ENCODE data around the gene ANGPT4. TPM values are rescaled to one million over a fixed set of nuclear protein-coding genes. Genes with fewer than 3 reads are reported as not detected.

Gene ANGPT4
- total and polyA plus RNA-seq, 2 of the 13 experiments (the other 11 are each of a cell fraction or from before 2014, with no cell fraction given): not detected

GRCh38 chr20:831956-832355, 84.2 kb downstream of the ANGPT4 start:
- intact Hi-C loops (cut with micrococcal nuclease; ENCODE audit: unreplicated experiment): loop anchor here (5.0 kb wide), 1 partner anchor 1130 kb away; no protein-coding TSS in a partner anchor
- in situ Hi-C loops (cut with HindIII; ENCODE audit: extremely low pct_ligation_motif_present, low pct_unique_long_range_greater_than_20kb): no loop called here
- Histone ChIP-seq H2AFZ (ENCODE audit: low read length) (no peak overlapping the region), H3K27me3 (ENCODE audit: control insufficient read depth in 1 of 2, insufficient read depth in 2 of 2, low read length in 2 of 2) (peaks cover 0 to 8% of the 10 kb centered on the region in 2 experiments; a peak in 3 of 5 replicates), H3K9ac (ENCODE audit: insufficient read depth, low read depth, low read length) (no peak overlapping the region), H3K9me3 (ENCODE audit: low read length) (no peaks in the 10 kb centered on the region), H3K79me2 (ENCODE audit: insufficient read depth, low read length) (no peaks in the 10 kb centered on the region), H4K20me1 (ENCODE audit: insufficient read depth, low read length) (no peaks in the 10 kb centered on the region), H3K4me1 (ENCODE audit: insufficient read depth, low read length) (peaks cover 15% of the 10 kb centered on the region), H3K4me3 (replicated peaks in 1 of 3; ENCODE audit: insufficient read depth in 1 of 3, low read depth in 2 of 3, low read length in 3 of 3) (no peak overlapping the region), H3K27ac (ENCODE audit: extremely low read length, insufficient read depth, low read length) (no peak overlapping the region), H3K36me3 (replicated peaks in 1 of 2; ENCODE audit: control insufficient read depth in 1 of 2, insufficient read depth in 2 of 2, low read length in 2 of 2) (no peaks in the 10 kb centered on the region), H3K4me2 (ENCODE audit: low read depth, low read length) (no peak overlapping the region)
- FAIRE-seq (no peak), DNase-seq (ENCODE audit: low spot score) (no peak), ATAC-seq (no peak)
- no TSS peak for BruUV-seq (replicated peaks)
- WGBS (ENCODE audit: low lambda C conversion rate): 84% methylated on average over 3 of the region's 3 CpGs
- CTCF ChIA-PET (ENCODE audit: low intra/inter-chr PET ratio, low total read pairs): no interaction called here
- POLR2A ChIA-PET: interaction anchor here (0.9 kb wide), 1 partner anchor 124 kb away, joined by 3 read pairs; no protein-coding TSS in a partner anchor
- TF ChIP-seq ZSCAN29 (CRISPR knock-in tag; conservative IDR thresholded peaks at IDR 0.05): no peak
- no peak for TF ChIP-seq ZNF431 (CRISPR knock-in tag; IDR thresholded peaks at IDR 0.05; ENCODE audit: borderline replicate concordance, low read depth)
- no peak for TF ChIP-seq ZNF530 (CRISPR knock-in tag; IDR thresholded peaks at IDR 0.05; ENCODE audit: low read depth)
- TF ChIP-seq KDM5A (IDR thresholded peaks at IDR 0.05; ENCODE audit: borderline replicate concordance, low read length): no peak
- TF ChIP-seq GATAD1 (CRISPR knock-in tag; IDR thresholded peaks at IDR 0.05): no peak
- TF ChIP-seq FOXO4 (CRISPR knock-in tag; conservative IDR thresholded peaks at IDR 0.05): no peak
- no peak for TF ChIP-seq SKI (IDR thresholded peaks at IDR 0.05; ENCODE audit: partially characterized antibody)
- TF ChIP-seq TP53 (CRISPR knock-in tag; conservative IDR thresholded peaks at IDR 0.05): no peak
- no peak for TF ChIP-seq ELK4 (CRISPR knock-in tag; IDR thresholded peaks at IDR 0.05; ENCODE audit: borderline replicate concordance)
- TF ChIP-seq ZNF280D (CRISPR knock-in tag; IDR thresholded peaks at IDR 0.05): no peak
- TF ChIP-seq ZBTB46 (CRISPR knock-in tag; IDR thresholded peaks at IDR 0.05; ENCODE audit: borderline replicate concordance): no peak
- no peak for TF ChIP-seq ZNF121 (CRISPR knock-in tag; IDR thresholded peaks at IDR 0.05)
- TF ChIP-seq MTERF4 (CRISPR knock-in tag; IDR thresholded peaks at IDR 0.05): no peak
- no peak for TF ChIP-seq TERF1 (CRISPR knock-in tag; IDR thresholded peaks at IDR 0.05)
